ENCODE data around the gene SLC6A9.

SLC6A9 gene

GRCh38 chr1:44048532-44049215 lies 17.4 kb upstream of the SLC6A9 start:
- DNase-seq (ENCODE audit: low read depth): no peak

GRCh38 chr1:44047131-44047530 lies 15.9 kb upstream of the SLC6A9 start:
- no peak for DNase-seq (ENCODE audit: low read depth)

- no peak for DNase-seq (ENCODE audit: low read depth)
Observed at GRCh38 chr1:44045064-44045463, 13.8 kb upstream of the SLC6A9 start.

- DNase-seq (ENCODE audit: low read depth): no peak
Observed at GRCh38 chr1:44044071-44044801, 13.0 kb upstream of the SLC6A9 start.

GRCh38 chr1:44043176-44044070 lies 12.2 kb upstream of the SLC6A9 start:
- no peak for DNase-seq (ENCODE audit: low read depth)

GRCh38 chr1:44040846-44041245 lies 9.6 kb upstream of the SLC6A9 start:
- no peak for DNase-seq (ENCODE audit: low read depth)

- DNase-seq (ENCODE audit: low read depth): no peak
Observed at GRCh38 chr1:44040418-44040817, 9.2 kb upstream of the SLC6A9 start.

- DNase-seq (ENCODE audit: low read depth): no peak
Observed at GRCh38 chr1:44038876-44039657, 7.8 kb upstream of the SLC6A9 start.

GRCh38 chr1:44037154-44037553 lies 5.9 kb upstream of the SLC6A9 start:
- DNase-seq (ENCODE audit: low read depth): no peak

- DNase-seq (ENCODE audit: low read depth): peak; percentile 44
Observed at GRCh38 chr1:44036409-44037139, 5.3 kb upstream of the SLC6A9 start.

GRCh38 chr1:44035726-44036408 lies 4.6 kb upstream of the SLC6A9 start:
- no peak for DNase-seq (ENCODE audit: low read depth)

- no peak for DNase-seq (ENCODE audit: low read depth)
Observed at GRCh38 chr1:44034976-44035716, 3.9 kb upstream of the SLC6A9 start.

- no peak for DNase-seq (ENCODE audit: low read depth)
Observed at GRCh38 chr1:44034423-44034822, 3.2 kb upstream of the SLC6A9 start.

GRCh38 chr1:44033756-44034155 lies 2.5 kb upstream of the SLC6A9 start:
- no peak for DNase-seq (ENCODE audit: low read depth)

- no peak for DNase-seq (ENCODE audit: low read depth)
Observed at GRCh38 chr1:44033041-44033575, 1.8 kb upstream of the SLC6A9 start.

- DNase-seq (ENCODE audit: low read depth): no peak
Observed at GRCh38 chr1:44032170-44032790, 1.0 kb upstream of the SLC6A9 start.

- peak; percentile 30 for DNase-seq (ENCODE audit: low read depth)
Observed at GRCh38 chr1:44030605-44031251, 534 bp downstream of the SLC6A9 start.

GRCh38 chr1:44029911-44030604 lies 1.2 kb downstream of the SLC6A9 start:
- peak; percentile 72 for DNase-seq (ENCODE audit: low read depth)

All from activated T-helper 1 cell treated with Interleukin-2 at 50 U/mL for 16 hours (primary cell).